Activated CD4-positive, alpha-beta T cell treated with anti-CD3 and anti-CD28 coated beads, Interleukin-2, amount 50 U/mL, for 1 hour (primary cell): ENCODE measurements around the gene VSNL1.

Source experiments
- DNase-seq: peaks from one replicate; pipeline ENCODE4 v3.0.0-alpha.2; 2020

Gene VSNL1

DNA sequence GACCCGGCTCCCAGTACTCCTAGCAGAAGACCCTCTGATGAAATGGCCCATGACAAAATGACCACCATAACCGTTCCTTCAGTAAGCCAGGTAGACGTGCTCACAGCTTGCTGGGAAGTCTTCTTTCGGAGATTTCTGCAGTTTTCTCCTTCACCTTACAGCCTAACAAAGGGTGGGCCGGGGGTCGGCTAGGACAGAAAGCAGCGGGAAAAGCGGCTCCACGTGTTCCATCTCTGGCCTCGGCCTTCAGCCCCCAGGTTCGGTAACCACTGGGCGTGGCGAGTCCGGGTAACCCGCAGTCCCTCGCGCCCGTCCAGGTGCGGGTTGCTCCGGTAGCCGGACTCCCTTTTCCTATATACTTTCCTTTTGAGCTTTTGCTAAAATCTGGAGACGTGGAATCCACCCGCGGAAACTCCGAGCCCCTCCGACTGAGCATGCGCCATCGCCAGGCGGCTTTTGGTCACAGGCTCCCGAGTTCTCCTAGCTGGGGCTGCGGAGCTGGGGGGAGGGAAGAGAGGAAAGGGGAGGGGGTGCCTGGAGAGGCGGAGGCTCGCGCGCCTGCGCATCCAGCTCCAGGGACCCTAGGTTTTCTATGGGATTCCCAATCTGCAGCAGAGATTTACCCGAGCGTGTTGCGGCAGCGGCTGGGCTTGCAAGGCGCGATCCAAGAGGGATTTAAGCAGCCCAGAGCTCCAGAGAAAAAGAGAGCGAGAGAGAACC, at the start of gene VSNL1:
Gene VSNL1 (plus strand): TSS at position 604 of the 720 bp plus-strand sequence. CDS start 51,379 bp downstream, outside the sequence.
- no peak for DNase-seq

- DNase-seq = no peak
Measured at GRCh38 chr2:17495590-17495989, 44.9 kb upstream of the VSNL1 start.

DNA sequence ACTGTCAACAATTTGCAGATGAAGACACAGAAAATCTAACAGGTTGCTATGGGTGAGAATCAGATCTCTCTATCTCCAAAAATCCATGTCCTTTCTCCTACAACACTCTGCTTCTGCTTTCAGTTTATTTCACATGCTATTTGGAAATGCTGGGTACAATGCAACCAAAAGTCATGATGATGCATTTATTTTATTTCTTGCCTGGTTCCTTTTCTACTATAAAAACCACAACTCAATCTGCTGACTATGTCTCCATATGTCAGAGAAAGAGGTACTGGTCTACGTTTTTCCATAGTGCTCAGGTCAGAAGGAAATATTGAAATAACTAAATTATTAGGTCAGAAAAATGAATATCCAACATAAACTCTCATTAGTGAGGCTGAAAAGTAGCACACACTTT, 42.8 kb upstream of the VSNL1 start:
- no peak for DNase-seq

GRCh38 chr2:17506736-17507616, 33.5 kb upstream of the VSNL1 start:
- no peak for DNase-seq

- no peak for DNase-seq
Measured at GRCh38 chr2:17515652-17516051, 24.8 kb upstream of the VSNL1 start.

- no peak for DNase-seq
Measured at GRCh38 chr2:17517481-17518211, 22.9 kb upstream of the VSNL1 start.

GRCh38 chr2:17518212-17519154, 22.0 kb upstream of the VSNL1 start, which contains the start of gene RAD51AP2:
Gene RAD51AP2 (minus strand): TSS chr2:17518440. CDS start chr2:17518415, 25 bp downstream.
- no peak for DNase-seq

- DNase-seq = no peak
Measured at GRCh38 chr2:17519486-17519885, 21.0 kb upstream of the VSNL1 start.

- no peak for DNase-seq
Measured at GRCh38 chr2:17520761-17521160, 19.7 kb upstream of the VSNL1 start.

DNA sequence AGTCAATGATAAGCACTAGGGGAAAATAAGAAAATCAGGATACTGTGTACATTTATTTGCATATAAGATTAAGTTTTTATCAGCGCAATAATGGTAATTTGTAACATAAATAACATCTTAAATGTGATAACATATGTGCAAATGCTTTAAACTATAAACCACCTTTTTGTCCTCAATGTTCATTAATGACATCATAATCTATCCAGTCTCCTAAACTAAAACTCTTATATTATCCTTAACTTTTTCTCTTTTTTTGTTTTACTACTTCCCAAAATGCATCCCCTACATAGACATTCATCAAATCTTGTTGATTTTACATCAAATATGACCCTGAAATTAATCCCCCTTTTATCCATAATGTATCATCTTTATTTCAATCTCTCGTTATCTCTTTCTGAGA, 18.9 kb upstream of the VSNL1 start:
- DNase-seq = no peak

DNA sequence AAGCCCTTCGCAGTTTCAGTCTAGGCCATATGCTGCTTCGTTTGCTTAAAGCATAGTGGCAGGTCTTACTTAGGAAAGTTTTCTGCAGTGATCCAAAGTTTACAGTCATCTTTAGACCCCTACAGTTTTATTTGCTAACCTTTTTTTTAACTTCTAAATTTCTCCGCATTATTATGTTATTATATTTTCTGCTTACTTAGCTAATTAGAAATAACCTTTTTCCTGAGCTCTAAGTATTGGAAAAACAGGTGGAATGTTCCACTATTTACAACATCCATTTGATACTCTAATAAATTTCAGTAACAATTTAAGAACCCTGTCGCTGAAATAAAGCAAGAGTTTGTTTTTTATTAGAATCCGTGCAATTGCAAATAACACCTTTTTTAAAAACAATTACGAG, 18.2 kb upstream of the VSNL1 start:
- DNase-seq = no peak

GRCh38 chr2:17529771-17530170, 10.7 kb upstream of the VSNL1 start:
- no peak for DNase-seq

DNA sequence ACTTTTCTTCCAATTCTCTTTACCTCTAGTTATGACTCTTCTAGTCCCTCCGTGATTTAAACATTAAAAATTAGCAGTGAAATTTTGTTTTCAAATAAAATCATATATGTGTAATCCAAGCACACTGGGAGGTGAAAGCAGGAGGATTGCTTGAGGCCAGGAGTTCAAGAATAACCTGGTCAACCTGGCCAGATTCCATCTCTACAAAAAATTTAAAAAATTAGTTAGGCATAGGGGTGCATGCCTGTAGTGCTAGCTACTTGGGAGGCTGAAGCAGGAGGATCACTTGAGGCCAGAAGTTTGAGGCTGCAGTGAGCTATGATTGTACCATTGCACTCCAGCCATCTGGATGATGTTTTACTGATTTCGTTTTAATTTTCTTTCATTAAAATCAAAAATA, 7.0 kb upstream of the VSNL1 start:
- no peak for DNase-seq

DNA sequence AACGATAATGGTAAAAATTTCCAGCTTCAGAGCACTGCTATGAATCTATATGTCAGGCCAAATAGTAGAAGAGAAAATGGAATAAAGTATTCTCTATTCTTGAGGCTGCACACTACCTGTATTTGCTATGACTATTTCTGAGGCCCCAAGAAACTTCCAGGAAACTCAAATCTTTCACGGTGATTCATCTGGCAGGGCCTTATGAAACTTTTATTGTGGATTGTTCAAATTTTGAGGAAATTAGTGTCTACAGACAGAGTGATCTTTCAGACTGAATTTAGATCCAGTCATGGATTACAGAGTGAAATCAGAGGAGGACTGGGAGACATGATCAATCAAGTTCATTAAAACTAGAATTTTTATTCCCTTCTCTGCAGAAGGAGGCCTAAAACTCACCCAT, 4.1 kb upstream of the VSNL1 start:
- no peak for DNase-seq

GRCh38 chr2:17538022-17538843, 2.3 kb upstream of the VSNL1 start:
- no peak for DNase-seq

DNA sequence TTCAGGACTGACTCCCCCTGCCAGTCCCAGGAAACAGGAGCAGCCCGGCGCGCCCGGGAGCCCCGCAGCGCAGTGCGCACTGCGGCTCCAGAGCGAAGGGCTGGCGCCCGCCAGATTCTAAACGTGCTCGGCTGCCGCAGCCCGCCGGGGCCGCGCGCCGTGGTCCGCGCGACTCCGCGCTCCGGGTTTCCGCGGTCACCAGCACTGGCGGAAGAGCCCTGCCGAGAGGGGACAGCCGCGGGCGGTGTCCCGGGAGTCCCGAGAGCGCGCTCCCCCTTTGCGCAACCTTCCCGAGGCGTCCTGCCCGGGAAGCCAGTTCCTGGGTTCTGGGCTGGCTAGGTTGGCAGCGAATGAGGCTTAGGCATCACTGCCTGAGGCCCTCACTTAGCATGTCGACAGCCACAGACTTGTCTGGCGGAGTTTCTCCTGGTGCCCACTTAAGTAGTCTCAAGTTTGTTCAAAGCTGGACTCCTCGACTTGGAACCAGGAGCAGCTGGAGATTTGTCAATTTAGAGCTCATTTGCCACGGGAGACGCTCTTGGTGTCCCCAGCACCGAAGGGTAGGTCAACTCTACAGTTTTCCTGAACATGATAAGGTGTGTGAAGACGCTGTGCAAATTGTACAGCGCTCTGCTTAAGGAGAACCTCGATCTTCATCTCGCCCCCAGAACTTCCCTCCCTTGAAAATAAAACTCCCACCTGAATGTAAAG, 1.5 kb upstream of the VSNL1 start:
- no peak for DNase-seq

- no peak for DNase-seq
Measured at GRCh38 chr2:17539611-17540092, 844 bp upstream of the VSNL1 start.

GRCh38 chr2:17540813-17541530, 476 bp downstream of the VSNL1 start:
- no peak for DNase-seq

GRCh38 chr2:17541531-17541950, 1.0 kb downstream of the VSNL1 start:
- no peak for DNase-seq

GRCh38 chr2:17542471-17542870, 2.0 kb downstream of the VSNL1 start:
- DNase-seq = no peak
